Anterior cingulate cortex (tissue), 58 donors: Measurements from ENCODE around the gene CPN1.
A peak's percentile ranks its signal among the peaks of the same experiment; 100 is the strongest.
"Not testable (repeated sequence)": the region's sequence is repeated elsewhere in the genome, so short reads cannot be mapped to it uniquely, and the experiment has no call there.

Experiments used
- DNase-seq, 58 donors: peaks; one replicate each; lab custom pipeline; 2025; lab: John Stamatoyannopoulos, UW

The CPN1 gene

DNA sequence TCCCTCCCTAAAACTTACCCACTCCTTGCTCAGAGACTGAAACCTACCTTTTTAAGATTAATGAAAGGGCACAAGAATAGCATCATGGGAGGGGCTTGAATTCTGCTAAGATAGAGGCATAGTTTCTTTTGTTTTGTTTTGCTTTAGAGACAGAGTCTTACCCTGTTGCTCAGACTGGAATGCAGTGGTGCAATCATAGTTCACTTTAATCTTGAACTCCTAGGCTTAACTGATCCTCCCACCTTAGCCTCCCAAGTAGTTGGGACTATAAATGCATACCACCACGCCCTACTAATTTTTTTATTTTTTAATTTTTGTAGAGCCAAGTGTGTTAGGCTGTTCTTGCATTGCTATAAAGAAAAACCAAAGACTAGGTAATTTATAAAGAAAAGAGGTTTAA is 54.3 kb downstream of the CPN1 start:
- no peak for DNase-seq

DNA sequence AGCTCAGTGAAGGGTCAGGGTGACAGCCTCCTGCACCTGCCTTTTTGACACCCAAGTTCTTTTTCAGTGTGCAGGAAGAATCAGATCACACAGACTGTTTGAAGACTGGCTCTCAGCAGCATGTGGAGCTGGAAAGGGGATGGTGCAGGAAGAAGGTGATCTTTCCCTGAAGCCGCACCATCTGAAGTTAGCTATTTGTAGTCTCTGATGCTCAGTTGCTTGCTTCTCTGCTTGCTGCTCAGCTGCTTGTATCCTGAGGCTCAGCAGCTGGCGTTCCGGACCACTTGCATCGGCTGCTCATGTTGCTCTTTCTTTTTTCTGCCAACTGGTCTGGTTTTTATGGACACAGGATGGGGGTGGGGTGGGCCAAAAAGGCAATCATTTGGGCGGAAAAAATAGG is 56.1 kb downstream of the CPN1 start:
- DNase-seq = no peak

DNA sequence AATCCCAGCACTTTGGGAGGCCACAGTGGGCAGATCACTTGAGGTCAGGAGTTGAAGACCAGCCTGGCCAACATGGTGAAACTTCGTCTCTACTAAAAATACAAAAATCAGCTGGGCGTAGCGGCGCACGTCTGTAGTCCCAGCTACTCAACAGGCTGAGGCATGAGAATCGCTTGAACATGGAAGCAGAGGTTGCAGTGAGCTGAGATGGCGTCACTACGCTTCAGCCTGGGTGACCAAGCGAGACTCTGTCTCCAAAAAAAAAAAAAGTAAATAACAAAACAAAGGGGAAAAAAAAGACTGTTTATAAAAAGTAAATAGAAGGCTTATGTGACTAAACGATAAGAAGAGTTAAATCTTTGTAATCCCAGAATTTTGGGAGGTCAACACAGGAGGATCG is 56.9 kb downstream of the CPN1 start:
- no peak for DNase-seq

DNA sequence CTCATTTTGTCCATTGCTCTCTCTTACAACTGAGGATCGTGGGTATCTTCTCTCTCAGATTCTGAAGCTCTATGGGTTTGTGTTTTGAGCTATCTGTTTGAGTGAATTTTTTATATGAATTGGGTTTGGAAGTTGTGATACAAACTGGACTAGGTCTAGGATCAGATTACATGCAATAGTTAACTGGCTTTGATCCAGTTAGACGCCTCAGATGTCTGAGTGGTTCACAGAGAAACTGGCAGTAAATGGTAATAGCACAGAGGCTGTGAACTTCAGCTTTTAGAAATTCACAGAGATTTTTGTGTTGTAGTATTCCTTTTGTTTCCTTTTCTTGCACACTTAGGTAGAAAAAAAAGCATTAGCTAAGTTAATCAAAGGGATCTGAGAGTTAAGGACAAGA is 59.3 kb downstream of the CPN1 start:
- DNase-seq = no peak

DNA sequence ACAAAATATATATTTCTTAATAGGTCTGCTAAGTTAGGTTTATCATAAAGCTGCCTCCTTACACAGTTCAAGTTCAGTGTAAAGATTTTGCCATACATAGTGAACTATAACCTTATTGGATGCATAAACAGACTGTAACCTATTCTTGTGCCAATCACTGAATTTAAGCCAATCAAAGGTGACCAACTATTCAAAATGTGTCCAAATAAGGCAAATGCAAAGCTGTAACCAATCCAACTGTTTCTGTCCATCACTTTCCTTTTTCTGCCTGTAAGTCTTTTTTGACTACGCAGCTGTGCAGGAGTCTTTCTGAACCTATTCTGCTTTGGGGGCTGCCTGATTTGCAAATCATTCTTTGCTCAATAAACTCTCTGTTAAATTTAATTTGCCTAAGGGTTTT is 60.3 kb downstream of the CPN1 start:
- no peak for DNase-seq

DNA sequence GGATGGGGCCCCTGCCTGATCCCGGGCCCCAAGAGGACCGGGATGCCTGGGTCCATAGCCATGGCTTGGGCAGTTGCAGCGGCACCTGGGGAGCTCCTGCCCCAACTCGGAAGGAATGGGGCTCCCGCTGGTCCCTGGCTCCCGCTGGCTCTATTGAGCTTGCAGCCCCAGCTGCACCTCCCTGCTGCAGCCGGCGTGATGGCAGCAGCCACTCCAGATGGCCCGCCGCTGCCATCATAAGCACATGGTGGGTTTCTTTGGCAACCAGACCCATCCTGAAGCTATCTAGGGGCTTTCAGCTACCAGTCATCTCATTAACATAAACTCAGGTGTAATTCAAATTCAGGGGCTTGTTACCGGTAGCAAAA is 60.8 kb downstream of the CPN1 start:
- DNase-seq = no peak

DNA sequence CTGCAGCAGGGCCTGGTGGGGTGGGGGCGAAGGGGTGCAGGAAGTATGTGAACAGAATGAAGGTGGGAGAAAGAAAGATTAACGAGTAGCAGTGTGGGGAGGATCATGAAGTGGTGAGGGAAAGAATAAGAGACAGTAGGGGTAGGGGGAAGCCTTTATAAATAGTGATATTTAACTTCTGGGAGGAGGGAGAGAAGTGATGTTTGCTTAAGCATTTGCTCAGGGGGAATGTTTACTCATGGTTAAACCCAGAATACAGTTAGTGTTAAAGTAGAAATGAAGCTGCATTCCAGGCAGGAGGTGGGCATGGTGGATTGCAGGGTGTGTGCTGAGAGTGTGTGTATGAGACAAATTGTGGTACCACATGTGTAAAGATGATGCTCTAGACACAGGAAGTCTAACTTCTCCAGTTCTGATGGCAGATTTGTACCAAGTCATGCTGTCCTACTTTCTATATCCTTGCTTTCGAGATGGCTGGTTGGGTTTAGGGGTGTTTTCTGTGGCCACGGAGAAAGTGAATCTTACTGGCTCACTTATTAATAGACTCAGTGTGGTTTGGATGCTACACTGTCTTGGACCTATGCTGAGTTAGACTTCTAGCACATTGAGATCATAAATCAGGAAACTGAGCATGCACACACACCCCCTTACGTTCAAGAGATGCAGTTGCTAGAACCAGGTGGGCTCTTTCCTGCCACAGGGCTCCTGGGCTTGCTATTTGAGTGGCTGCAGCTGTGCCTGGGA is 61.4 kb downstream of the CPN1 start:
- no peak for DNase-seq

DNA sequence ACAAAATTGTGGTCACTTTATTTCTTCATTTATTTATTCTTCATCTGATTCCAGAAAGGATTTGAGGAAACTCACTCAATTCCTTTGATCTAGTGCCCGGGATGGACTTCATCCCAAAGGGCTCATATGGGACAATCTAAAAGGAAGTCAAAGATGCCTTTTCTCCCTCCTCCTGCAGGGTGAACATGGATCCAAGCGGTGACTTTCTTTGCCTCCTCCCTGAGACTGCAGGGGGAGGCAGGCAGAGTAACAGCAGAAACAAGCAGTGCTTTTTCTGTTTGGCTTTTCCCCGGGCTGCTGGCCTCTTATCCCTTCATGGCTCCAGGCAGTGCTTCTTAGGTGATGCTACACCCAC is 61.9 kb downstream of the CPN1 start:
- DNase-seq = no peak

DNA sequence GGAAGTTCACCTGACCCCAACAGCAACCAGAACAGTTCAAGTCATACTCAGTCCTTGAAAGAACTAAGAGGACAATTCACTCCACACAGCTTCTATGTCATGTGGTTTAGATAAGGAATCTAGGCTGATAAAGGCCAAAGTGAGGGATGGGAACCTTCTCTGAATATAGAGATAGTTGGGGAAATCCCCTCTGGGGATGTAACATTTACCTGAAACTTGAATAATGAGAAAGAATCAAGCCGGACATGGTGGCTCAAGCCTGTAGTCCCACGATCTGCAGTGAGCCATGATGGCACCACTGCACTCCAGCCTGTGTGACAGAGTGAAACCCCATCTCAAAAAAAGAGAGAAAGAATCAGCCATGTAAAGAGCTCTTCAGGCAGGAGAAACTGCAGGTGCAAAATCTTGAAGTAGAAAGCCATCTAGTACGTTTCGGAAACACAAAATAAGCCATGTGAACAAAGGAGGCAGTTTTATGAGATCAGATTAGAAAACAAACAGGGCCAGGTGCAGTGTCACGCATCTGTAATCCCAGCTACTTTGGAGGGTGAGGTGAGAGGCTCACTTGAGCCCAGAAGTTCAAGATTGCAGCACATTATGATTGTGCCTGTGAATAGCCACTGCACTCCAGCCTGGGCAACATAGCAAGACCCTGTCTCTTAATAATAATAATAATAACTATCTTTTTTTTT is 67.5 kb downstream of the CPN1 start:
- no peak for DNase-seq

DNA sequence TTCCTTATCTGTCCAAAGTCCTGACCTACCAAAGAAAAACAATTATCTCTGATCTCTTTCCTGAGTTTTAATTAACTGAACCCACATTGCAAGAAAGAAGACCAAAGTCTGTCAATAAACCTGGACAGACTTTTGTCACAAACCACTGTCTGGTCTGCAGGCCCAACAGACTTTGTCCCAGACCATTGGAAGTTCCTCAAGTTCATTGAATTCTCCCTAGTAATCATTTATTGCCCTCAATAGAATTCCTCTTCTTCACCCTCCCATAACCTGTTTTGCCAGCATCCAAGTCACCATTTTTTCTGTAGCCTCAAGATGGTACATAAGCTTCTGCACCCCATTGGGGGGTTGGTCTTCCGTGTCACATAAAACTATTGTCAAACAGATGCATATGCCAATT is 68.0 kb downstream of the CPN1 start:
- DNase-seq = no peak

DNA sequence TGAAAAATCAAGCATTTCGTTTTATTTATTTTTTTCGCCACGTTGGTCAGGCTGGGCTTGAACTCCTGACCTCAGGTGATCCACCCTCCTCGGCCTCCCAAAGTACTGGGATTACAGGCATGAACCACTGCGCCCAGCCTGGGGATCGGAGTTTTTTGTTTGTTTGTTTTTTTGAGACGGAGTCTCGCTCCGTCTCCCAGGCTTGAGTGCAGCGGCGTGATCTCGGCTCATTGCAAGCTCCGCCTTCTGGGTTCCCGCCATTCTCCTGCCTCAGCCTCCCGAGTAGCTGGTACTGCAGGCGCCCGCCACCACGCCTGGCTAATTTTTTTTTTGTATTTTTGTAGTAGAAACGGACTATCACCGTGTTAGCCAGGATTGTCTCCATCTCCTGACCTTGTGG is 69.8 kb downstream of the CPN1 start:
- not testable (repeated sequence) for DNase-seq

DNA sequence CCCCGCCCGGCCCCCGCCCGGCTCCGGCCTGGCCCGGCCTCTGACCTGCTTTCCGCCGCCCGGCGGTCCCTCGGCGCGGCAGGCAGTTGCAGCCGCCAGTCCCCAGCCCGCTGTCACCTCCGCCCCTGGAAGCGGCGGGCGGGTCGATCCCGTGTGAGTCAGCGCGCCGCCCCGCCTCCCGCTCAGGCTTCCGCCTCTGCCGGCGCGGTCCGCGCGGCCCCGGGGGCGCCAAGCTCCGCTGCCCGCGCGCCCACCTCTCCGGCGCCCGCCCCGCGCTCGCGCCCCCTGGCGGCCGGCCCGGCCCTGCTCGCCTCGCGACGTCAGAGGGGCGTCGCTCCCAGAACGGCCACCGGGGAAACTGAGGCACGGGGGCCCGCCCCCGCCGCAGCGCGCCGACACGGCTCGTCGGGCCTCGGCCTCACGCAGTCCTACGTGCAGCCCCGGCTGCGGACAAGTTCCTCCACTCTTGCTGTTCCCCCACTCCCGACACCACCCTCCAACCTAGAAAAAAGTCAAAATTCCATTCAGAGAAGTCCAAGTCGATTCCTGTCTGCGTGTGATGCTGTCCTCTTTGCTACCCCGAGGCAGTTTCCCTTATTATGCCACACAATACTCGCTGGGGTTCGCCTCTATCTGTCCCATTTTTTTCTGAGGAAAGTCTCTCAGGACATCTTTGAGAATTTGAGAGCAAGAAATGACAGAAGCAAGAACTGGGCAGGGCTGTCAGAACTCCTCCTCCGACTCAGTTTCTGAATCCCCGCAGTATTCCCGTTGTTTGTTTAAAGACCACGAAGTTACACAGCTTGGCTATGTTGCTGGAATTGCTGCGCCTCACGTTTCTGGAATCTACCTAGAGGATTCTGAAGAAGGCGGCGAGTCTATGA is 71.6 kb downstream of the CPN1 start, which contains the start of gene DNMBP:
Gene DNMBP (minus strand): TSS at position 155 of the 884 bp plus-strand sequence. CDS start 37,823 bp downstream, outside the sequence.
- peak in 52 of 58 donors; percentile 11 to 83 (median 56) for DNase-seq

DNA sequence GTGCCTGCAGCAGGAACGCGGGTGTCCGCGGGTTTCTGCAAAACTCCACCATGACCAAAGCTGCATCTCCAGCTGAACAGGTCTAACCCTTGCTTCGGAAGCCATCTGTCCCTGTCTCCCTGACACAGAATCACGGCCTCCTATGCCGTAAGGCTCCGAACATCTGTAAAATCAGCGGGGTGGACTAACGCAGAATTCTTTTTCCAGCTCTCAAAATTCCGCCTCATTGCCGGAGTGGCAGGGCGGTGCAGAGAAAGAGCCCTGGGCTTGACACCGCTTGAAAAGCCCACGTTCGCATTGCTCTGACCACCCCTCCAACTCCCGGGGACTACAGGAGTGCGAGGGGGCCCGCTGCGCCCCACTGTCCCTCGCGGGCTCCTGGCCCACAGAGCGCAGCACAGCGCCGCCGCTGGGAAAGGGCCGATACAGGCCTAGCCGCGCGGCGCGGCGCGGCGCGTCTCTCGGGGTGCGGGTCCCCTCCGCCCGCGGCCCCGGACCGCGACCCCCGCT is 72.3 kb downstream of the CPN1 start:
- DNase-seq = peak in 44 of 58 donors; percentile 11 to 77 (median 50)

DNA sequence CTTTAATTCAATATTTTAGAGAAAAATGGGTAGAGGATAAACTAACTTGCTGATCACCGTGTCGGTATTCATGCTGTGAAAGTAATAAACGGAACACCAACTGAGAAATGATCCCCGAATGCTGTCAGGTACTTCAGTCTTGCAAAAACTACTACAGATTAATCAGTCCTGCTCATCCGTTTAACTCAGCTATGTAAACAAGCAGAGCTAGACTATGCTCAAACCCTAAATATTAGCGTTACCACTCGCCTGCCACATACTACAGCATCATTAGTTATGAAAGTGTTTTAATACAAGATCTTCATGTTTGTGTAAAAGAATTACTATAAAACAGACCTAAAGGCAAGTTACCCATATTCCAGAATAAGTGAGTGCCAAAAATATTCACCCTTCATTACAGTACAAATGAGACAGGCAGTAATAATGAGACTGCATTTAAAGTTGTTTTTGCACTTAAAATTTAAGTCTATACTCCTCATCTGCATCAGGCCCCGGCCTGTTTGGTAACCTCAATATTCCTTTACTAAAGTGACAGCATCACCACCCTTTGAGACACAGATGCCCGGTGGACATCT is 72.9 kb downstream of the CPN1 start:
- DNase-seq = no peak

DNA sequence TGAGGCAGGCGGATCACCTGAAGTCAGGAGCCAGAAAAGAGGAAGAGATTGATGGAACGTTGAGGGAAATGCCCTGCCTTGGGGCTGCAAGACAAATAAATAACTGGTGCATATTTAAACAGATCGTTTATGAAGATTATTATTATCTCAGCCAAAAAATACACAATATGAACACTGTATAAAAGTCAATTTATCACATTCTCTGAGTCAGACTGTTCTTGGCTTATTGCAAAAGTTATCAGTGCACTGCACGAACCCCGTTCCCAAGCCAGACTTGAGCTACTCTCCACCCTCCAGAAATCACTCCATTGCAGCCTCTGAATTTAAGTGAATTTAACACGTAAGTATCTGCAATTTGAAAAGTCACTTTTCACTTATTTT is 73.5 kb downstream of the CPN1 start:
- DNase-seq = no peak

DNA sequence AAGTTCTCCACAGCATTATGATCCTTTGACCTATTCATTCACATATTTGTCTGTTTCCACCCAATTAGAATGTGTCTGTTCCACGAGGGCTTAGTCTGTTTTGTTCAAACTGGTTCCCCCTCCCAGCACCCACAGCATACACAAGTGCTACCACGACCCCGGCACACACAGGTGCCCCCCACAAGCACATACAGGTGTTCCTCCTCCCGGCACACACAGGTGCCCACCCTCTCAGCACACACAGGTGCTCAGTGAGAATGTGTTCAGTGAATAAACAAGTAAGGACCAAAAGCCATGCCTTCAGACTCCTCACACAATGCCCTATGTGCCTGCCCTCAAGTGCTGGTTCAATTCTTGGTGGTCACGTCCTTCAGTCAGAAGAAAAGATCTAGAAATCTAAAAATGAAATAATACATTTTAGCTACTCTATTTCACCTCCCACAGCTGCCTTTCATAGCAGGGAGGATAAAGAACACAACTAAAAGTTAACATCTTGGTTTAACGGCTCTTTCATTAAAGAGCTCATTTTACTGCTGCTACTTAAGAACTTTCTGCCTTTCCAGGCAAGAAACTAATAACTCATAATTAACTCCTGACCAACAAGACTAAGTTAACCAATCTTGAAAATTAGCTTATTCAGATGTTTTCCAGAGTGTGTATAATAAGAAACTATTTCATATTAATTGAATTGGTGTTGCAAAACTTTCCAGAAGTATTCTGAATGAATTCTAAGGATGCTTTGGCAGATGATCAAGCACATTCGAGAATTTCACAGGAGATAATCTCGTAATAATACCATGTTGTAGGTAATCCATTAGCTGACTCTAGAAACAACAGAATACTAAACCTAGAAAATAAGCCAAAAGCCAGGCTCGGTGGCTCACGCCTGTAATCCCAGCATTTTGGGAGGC is 74.2 kb downstream of the CPN1 start:
- no peak for DNase-seq

DNA sequence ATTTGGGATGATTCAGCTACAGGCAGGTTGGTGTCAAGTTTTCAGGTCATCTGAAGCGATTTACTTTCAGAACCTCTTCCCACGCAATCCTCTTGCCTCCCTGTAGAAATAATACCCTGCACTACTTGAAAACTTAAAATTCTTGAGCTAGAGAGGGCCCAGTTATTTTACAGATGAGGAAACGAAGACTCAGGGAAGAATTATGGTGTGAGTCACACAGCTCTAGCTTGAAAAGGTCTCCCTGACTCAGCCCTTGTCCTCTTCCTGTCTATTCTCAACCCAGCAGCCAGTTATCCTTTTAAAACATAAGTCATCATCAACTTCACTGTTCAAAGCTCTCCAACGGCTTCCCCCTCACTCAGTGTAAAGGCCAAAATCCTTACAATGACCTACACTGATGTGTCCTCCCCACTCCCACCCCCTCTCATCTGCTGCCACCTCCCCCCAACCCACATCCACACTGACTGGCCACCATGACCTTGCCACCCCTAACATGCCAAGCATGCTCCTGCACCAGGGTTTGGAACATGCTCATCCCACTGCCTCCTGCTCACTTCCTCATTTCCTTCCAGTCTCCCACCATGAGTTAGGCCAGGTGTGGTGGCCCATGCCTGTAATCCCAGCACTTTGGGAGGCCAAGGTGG is 75.3 kb downstream of the CPN1 start:
- DNase-seq = no peak

DNA sequence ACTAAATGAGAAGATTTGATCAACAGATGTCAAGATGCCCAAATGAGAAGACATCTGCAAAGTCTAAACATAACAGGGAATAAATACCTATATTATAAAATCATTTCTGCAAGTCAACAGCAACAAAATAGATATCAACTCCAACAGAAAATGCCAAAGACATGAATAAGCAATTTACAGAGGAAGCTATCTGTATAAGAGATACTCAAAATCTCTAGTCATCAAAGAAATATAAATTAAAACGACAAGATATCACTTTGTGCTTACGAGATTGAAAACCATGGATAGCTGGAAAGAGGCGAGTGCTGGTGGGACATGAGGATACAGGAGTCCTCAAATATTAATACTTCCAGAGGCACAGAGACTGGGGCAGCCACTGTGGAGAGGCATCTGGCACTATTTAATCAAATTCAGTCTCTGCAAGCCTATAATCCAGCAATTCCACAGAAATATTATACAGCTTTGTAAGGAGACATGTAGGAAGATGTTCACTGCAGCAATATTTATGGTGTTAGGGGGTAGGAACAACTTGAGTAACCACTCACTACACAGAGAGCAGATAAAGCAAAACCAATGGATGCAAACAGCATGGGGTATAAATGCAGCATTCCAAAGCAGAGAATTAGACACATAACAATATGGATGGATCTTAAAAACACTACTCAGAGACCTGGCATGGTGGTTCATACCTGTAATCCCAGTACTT is 76.7 kb downstream of the CPN1 start:
- DNase-seq = no peak
